Neural progenitor cell (in vitro differentiated cells): Measurements from ENCODE around the gene AMFR. TPM values are rescaled to one million over a fixed set of nuclear protein-coding genes. Genes with fewer than 3 reads are reported as not detected.

Experiments used
- DNase-seq: peaks from one replicate; pipeline ENCODE4 v3.0.0-alpha.2; 2016; ENCODE audit warnings: low spot score
- H2AFZ ChIP-seq: fragments of 200-600 bp; sonication (generic); replicated peaks from 2 replicates; pipeline ENCODE4 v1.6.1; 2016; ENCODE audit warnings: antibody characterized with exemption
- H3F3A ChIP-seq: fragments of 200-600 bp; sonication (generic); 2 replicates; pipeline ENCODE4 v1.6.1; 2016; ENCODE audit warnings: antibody characterized with exemption, low read depth
- H3K27ac ChIP-seq: fragments of 200-600 bp; sonication (generic); 2 replicates; pipeline ENCODE4 v1.5.1; 2016; ENCODE audit warnings: mild to moderate bottlenecking
- H3K27me3 ChIP-seq: fragments of 200-600 bp; sonication (generic); 2 replicates; pipeline ENCODE4 v1.6.1; 2016; ENCODE audit warnings: mild to moderate bottlenecking, moderate library complexity
- H3K36me3 ChIP-seq: fragments of 200-600 bp; sonication (generic); 2 replicates; pipeline ENCODE4 v1.5.1; 2016
- H3K4me1 ChIP-seq: fragments of 200-600 bp; sonication (generic); 2 replicates; pipeline ENCODE4 v1.6.1; 2016; ENCODE audit warnings: mixed run types
- H3K4me2 ChIP-seq: fragments of 200-600 bp; sonication (generic); 2 replicates; pipeline ENCODE4 v1.6.1; 2016
- H3K4me3 ChIP-seq: fragments of 200-600 bp; sonication (generic); 2 replicates; pipeline ENCODE4 v1.5.1; 2016
- H3K79me2 ChIP-seq: fragments of 200-600 bp; sonication (generic); 2 replicates; pipeline ENCODE4 v1.6.1; 2016; ENCODE audit warnings: low read depth
- H3K9ac ChIP-seq: fragments of 200-600 bp; sonication (generic); 2 replicates; pipeline ENCODE4 v1.6.1; 2016
- H3K9me3 ChIP-seq: fragments of 200-600 bp; sonication (generic); 2 replicates; pipeline ENCODE4 v1.5.1; 2016; ENCODE audit warnings: low read depth
- H4K20me1 ChIP-seq: fragments of 200-600 bp; sonication (generic); 2 replicates; pipeline ENCODE4 v1.6.1; 2016; ENCODE audit warnings: low read depth
- H3K27ac Mint-ChIP-seq: 3 replicates; pipeline ENCODE4 v1.8.0; 2021; ENCODE audit warnings: mixed read lengths
- H3K27me3 Mint-ChIP-seq: 2 replicates; pipeline ENCODE4 v1.8.0; 2022; ENCODE audit warnings: low read depth, mild to moderate bottlenecking, inconsistent platforms, moderate library complexity, mixed read lengths; ENCODE audit not compliant: insufficient read depth
- H3K36me3 Mint-ChIP-seq: 3 replicates; pipeline ENCODE4 v1.8.0; 2021; ENCODE audit warnings: mixed read lengths
- H3K4me1 Mint-ChIP-seq: 3 replicates; pipeline ENCODE4 v1.8.0; 2021; ENCODE audit warnings: mixed read lengths
- H3K4me3 Mint-ChIP-seq: 3 replicates; pipeline ENCODE4 v1.8.0; 2021; ENCODE audit warnings: mild to moderate bottlenecking, moderate library complexity, mixed read lengths
- H3K9me3 Mint-ChIP-seq: 3 replicates; pipeline ENCODE4 v1.8.0; 2020; ENCODE audit warnings: mixed read lengths
- CTCF ChIP-seq: fragments of 200-600 bp; sonication (generic); IDR thresholded peaks from 2 replicates; pipeline ENCODE4 v1.5.1; 2017; ENCODE audit warnings: antibody characterized with exemption, mild to moderate bottlenecking
- EZH2 ChIP-seq: fragments of 200-600 bp; sonication (generic); IDR thresholded peaks from 2 replicates; pipeline ENCODE4 v1.6.1; 2017; ENCODE audit warnings: antibody characterized with exemption, mild to moderate bottlenecking, moderate library complexity
- EZH2phosphoT487 ChIP-seq: fragments of 200-600 bp; sonication (generic); IDR thresholded peaks from 2 replicates; pipeline ENCODE4 v1.6.1; 2017; ENCODE audit warnings: antibody characterized with exemption
- total RNA-seq: library from RNA; depleted of rRNA; stranded (reverse); fragments of >200 nt; gene quantifications from 2 replicates; pipeline ENCODE4 v1.2.3, GENCODE V29; 2015; ENCODE audit warnings: low replicate concordance

AMFR gene
- total RNA-seq, 1 donor from 2014 or later: 38.7 TPM

GRCh38 chr16:56420613-56421012 lies 4.7 kb downstream of the AMFR start:
- Mint-ChIP-seq H3K36me3 (no peaks in the 10 kb centered on the region), H3K9me3 (no peaks in the 10 kb centered on the region), H3K4me3 (no peak overlapping the region), H3K27me3 (peaks cover 5% of the 10 kb centered on the region), H3K27ac (no peak overlapping the region), H3K4me1 (peaks cover 31% of the 10 kb centered on the region)
- Histone ChIP-seq H3K9me3 (no peaks in the 10 kb centered on the region), H3K27ac (no peak overlapping the region), H3F3A (peaks cover 9% of the 10 kb centered on the region), H3K4me2 (no peak overlapping the region), H3K9ac (no peak overlapping the region), H3K79me2 (peaks cover 90% of the 10 kb centered on the region), H3K27me3 (peaks cover 15% of the 10 kb centered on the region), H3K4me3 (no peak overlapping the region), H4K20me1 (peaks cover 40% of the 10 kb centered on the region), H3K36me3 (no peaks in the 10 kb centered on the region), H3K4me1 (peaks cover 21% of the 10 kb centered on the region), H2AFZ (no peak overlapping the region)
- no peak for DNase-seq
- no peak for TF ChIP-seq EZH2
- TF ChIP-seq EZH2phosphoT487: no peak

- no peaks in the 10 kb centered on the region for H3K9me3 ChIP-seq
- no peak overlapping the region for H3K27ac ChIP-seq
- Mint-ChIP-seq H3K27ac (no peak overlapping the region), H3K4me1 (peaks cover 35% of the 10 kb centered on the region), H3K36me3 (no peaks in the 10 kb centered on the region), H3K4me3 (no peak overlapping the region), H3K9me3 (no peaks in the 10 kb centered on the region), H3K27me3 (peaks cover 5% of the 10 kb centered on the region)
- no peak overlapping the region for H3K9ac ChIP-seq
- peaks cover 15% of the 10 kb centered on the region for H3K27me3 ChIP-seq
- H3F3A ChIP-seq: peaks cover 12% of the 10 kb centered on the region
- peaks cover 45% of the 10 kb centered on the region for H4K20me1 ChIP-seq
- DNase-seq: no peak
- no peak for TF ChIP-seq EZH2
- H3K4me3 ChIP-seq: no peak overlapping the region
- peaks cover 92% of the 10 kb centered on the region for H3K79me2 ChIP-seq
- no peak overlapping the region for H2AFZ ChIP-seq
- no peak overlapping the region for H3K4me2 ChIP-seq
- peaks cover 27% of the 10 kb centered on the region for H3K4me1 ChIP-seq
- no peaks in the 10 kb centered on the region for H3K36me3 ChIP-seq
Observed at GRCh38 chr16:56419740-56420548, 5.4 kb downstream of the AMFR start.

GRCh38 chr16:56417138-56417537 lies 8.2 kb downstream of the AMFR start:
- Mint-ChIP-seq H3K27me3 (peaks cover 2% of the 10 kb centered on the region), H3K9me3 (no peaks in the 10 kb centered on the region), H3K4me3 (no peak overlapping the region), H3K4me1 (peaks cover 16% of the 10 kb centered on the region), H3K36me3 (peaks cover 8% of the 10 kb centered on the region), H3K27ac (no peak overlapping the region)
- Histone ChIP-seq H3K9me3 (no peaks in the 10 kb centered on the region), H2AFZ (no peak overlapping the region), H3K4me2 (no peak overlapping the region), H3F3A (peaks cover 9% of the 10 kb centered on the region), H3K4me3 (no peak overlapping the region), H3K36me3 (no peaks in the 10 kb centered on the region), H4K20me1 (peaks cover 33% of the 10 kb centered on the region), H3K27ac (no peak overlapping the region), H3K27me3 (no peaks in the 10 kb centered on the region), H3K9ac (no peak overlapping the region), H3K79me2 (peaks cover 66% of the 10 kb centered on the region), H3K4me1 (peaks cover 8% of the 10 kb centered on the region)
- DNase-seq: no peak
- no peak for TF ChIP-seq CTCF
- TF ChIP-seq EZH2phosphoT487: no peak

- H3K4me1 Mint-ChIP-seq: peaks cover 12% of the 10 kb centered on the region
- Histone ChIP-seq H3F3A (peaks cover 9% of the 10 kb centered on the region), H3K4me3 (no peak overlapping the region), H3K27me3 (no peaks in the 10 kb centered on the region), H3K36me3 (no peaks in the 10 kb centered on the region), H3K79me2 (peaks cover 53% of the 10 kb centered on the region), H3K4me1 (peaks cover 8% of the 10 kb centered on the region), H4K20me1 (peaks cover 28% of the 10 kb centered on the region), H3K9me3 (no peaks in the 10 kb centered on the region), H2AFZ (no peak overlapping the region), H3K4me2 (no peak overlapping the region), H3K27ac (peak overlapping the region; percentile 44), H3K9ac (no peak overlapping the region)
- H3K27me3 Mint-ChIP-seq: peaks cover 2% of the 10 kb centered on the region
- peaks cover 18% of the 10 kb centered on the region for H3K36me3 Mint-ChIP-seq
- H3K27ac Mint-ChIP-seq: no peak overlapping the region
- no peaks in the 10 kb centered on the region for H3K9me3 Mint-ChIP-seq
- DNase-seq: no peak
- TF ChIP-seq CTCF (no peak), EZH2phosphoT487 (no peak), EZH2 (no peak)
- H3K4me3 Mint-ChIP-seq: no peak overlapping the region
Observed at GRCh38 chr16:56415875-56416274, 9.5 kb downstream of the AMFR start.
